Left ventricle myocardium inferior (tissue), 1 donor: Measurements from ENCODE around the gene NRP2. TPM values are rescaled to one million over a fixed set of nuclear protein-coding genes. Genes with fewer than 3 reads are reported as not detected.

ENCODE experiments used
- DNase-seq: peaks from one replicate; pipeline ENCODE4 v3.0.0-alpha.2; 2020
- H3K27ac ChIP-seq: fragments of 200-600 bp; replicated peaks from 2 replicates; pipeline ENCODE4 v1.8.0; 2021
- H3K27me3 ChIP-seq: fragments of 200-600 bp; 2 replicates; pipeline ENCODE4 v1.8.0; 2021; ENCODE audit warnings: low read depth
- H3K36me3 ChIP-seq: fragments of 200-600 bp; 2 replicates; pipeline ENCODE4 v1.8.0; 2021
- H3K4me1 ChIP-seq: fragments of 200-600 bp; 2 replicates; pipeline ENCODE4 v1.8.0; 2021
- H3K4me3 ChIP-seq: fragments of 200-600 bp; 2 replicates; pipeline ENCODE4 v1.8.0; 2021; ENCODE audit warnings: mild to moderate bottlenecking, moderate library complexity
- H3K9me3 ChIP-seq: fragments of 200-600 bp; replicated peaks from 2 replicates; pipeline ENCODE4 v1.8.0; 2021
- CTCF ChIP-seq: fragments of 200-600 bp; IDR thresholded peaks from 2 replicates; pipeline ENCODE4 v1.8.0; 2021; ENCODE audit warnings: antibody characterized with exemption, mild to moderate bottlenecking, borderline replicate concordance
- intact Hi-C: fragments of 100-400 bp; cut with micrococcal nuclease; formaldehyde crosslinking; loops from one replicate; pipeline ENCODE4 v1.11.0; 2022
- total RNA-seq: library from RNA; stranded (reverse); fragmentation: NEBNext Ultra II Directional; extraction: Animal tissue kit (Norgen Biotek cat#: 25700); gene quantifications from one replicate; pipeline ENCODE4 v1.2.1, GENCODE V29; 2021
- donor health status: DM: no; HTN: yes; CAD: no; lungs with severe emphysema.

NRP2 gene
- total RNA-seq, 1 donor from 2014 or later = 7.6 TPM

- intact Hi-C loops = no loop called here
Measured at GRCh38 chr2:205720451-205720902, 38.2 kb downstream of the NRP2 start.

GRCh38 chr2:205721057-205721449 lies 38.8 kb downstream of the NRP2 start:
- H3K4me1 ChIP-seq = no peaks in the 10 kb centered on the region
- no peaks in the 10 kb centered on the region for H3K27me3 ChIP-seq
- no peaks in the 10 kb centered on the region for H3K9me3 ChIP-seq
- no peak for DNase-seq
- H3K27ac ChIP-seq = no peak overlapping the region
- TF ChIP-seq CTCF = peak; percentile 18
- intact Hi-C loops = no loop called here
- H3K4me3 ChIP-seq = no peak overlapping the region
- H3K36me3 ChIP-seq = peaks cover 12% of the 10 kb centered on the region

More at GRCh38 chr2:205720451-205720902, 38.2 kb downstream of the NRP2 start:
- H3K27ac ChIP-seq = no peak overlapping the region
- H3K36me3 ChIP-seq = peaks cover 7% of the 10 kb centered on the region
- no peak for DNase-seq
- H3K27me3 ChIP-seq = no peaks in the 10 kb centered on the region
- no peaks in the 10 kb centered on the region for H3K4me1 ChIP-seq
- no peak overlapping the region for H3K4me3 ChIP-seq
- no peaks in the 10 kb centered on the region for H3K9me3 ChIP-seq
- TF ChIP-seq CTCF = no peak

GRCh38 chr2:205722283-205722918 lies 40.1 kb downstream of the NRP2 start:
- no peak for DNase-seq
- Histone ChIP-seq H3K4me1 (no peaks in the 10 kb centered on the region), H3K36me3 (peaks cover 12% of the 10 kb centered on the region), H3K9me3 (no peaks in the 10 kb centered on the region), H3K4me3 (no peak overlapping the region), H3K27ac (no peak overlapping the region), H3K27me3 (no peaks in the 10 kb centered on the region)
- no peak for TF ChIP-seq CTCF
- intact Hi-C loops = no loop called here

GRCh38 chr2:205723179-205723578 lies 40.9 kb downstream of the NRP2 start:
- peaks cover 18% of the 10 kb centered on the region for H3K36me3 ChIP-seq
- intact Hi-C loops = no loop called here
- H3K4me1 ChIP-seq = no peaks in the 10 kb centered on the region
- no peaks in the 10 kb centered on the region for H3K9me3 ChIP-seq
- DNase-seq = no peak
- no peak overlapping the region for H3K4me3 ChIP-seq
- no peak for TF ChIP-seq CTCF
- no peaks in the 10 kb centered on the region for H3K27me3 ChIP-seq
- H3K27ac ChIP-seq = no peak overlapping the region

GRCh38 chr2:205725059-205725458 lies 42.8 kb downstream of the NRP2 start:
- Histone ChIP-seq H3K27ac (no peak overlapping the region), H3K4me1 (no peaks in the 10 kb centered on the region), H3K36me3 (peaks cover 22% of the 10 kb centered on the region), H3K9me3 (no peaks in the 10 kb centered on the region), H3K27me3 (no peaks in the 10 kb centered on the region), H3K4me3 (no peak overlapping the region)
- TF ChIP-seq CTCF = no peak
- intact Hi-C loops = no loop called here
- no peak for DNase-seq
